K562 (cell line): Measurements from ENCODE around the gene CAPS. TPM values are rescaled to one million over a fixed set of nuclear protein-coding genes. Genes with fewer than 3 reads are reported as not detected.

Source experiments
- ATAC-seq: fragments of 200-7000 bp; cut with Tn5 transposase; 3 replicates; pipeline ENCODE4 v1.9.1; 2020; ENCODE audit warnings: moderate library complexity
- BruUV-seq: library from RNA; stranded (reverse); fragments of 400-500 nt; replicated peaks from 2 replicates; lab custom pipeline; 2021; lab: Mats Ljungman, UMichigan
- CTCF ChIA-PET: fragments of 300-600 bp; formaldehyde crosslinking; extraction: SDS; loops from one replicate; lab custom pipeline; 2021; ENCODE audit warnings: low intra/inter-chr PET ratio; lab: Yijun Ruan, JAX
- POLR2A ChIA-PET: fragments of 300-600, 350-650 bp; sonication (Branson Sonifier 250); formaldehyde crosslinking; extraction: SDS; loops from one replicate; lab custom pipeline; 2021; ENCODE audit warnings: antibody characterized with exemption, inconsistent platforms; lab: Yijun Ruan, JAX
- DNase-seq, 4 experiments: peaks; one replicate each; pipeline versions ENCODE4 v3.0.0 to v3.0.0-alpha.2; 2011 to 2018; ENCODE audit warnings: low spot score in 3 of 4, mixed read lengths in 3 of 4; ENCODE audit errors: extremely low read depth in 1 of 4
- FAIRE-seq: peaks from 2 replicates; lab custom pipeline; 2011; peaks lifted over from hg19 to GRCh38; lab: Jason Lieb, UNC
- H2AFZ ChIP-seq: 2 replicates; pipeline ENCODE4 v1.6.0; 2011; ENCODE audit warnings: low read depth, low read length, control low read depth, inconsistent platforms
- H3K27ac ChIP-seq: fragments of 200-600 bp; 3 replicates; pipeline ENCODE4 v1.8.0; 2011; ENCODE audit warnings: low read depth, mild to moderate bottlenecking, control low read depth, inconsistent platforms, low read length, moderate library complexity, mixed read lengths; ENCODE audit errors: extremely low read depth
- H3K27me3 ChIP-seq, 2 experiments: fragments of 300-600 bp in 1 of 2; 2 replicates in 1 of 2; 3 replicates in 1 of 2; pipeline versions ENCODE4 v1.6.0 to v1.8.0; 2011; ENCODE audit warnings: inconsistent platforms in 2 of 2, low read length in 2 of 2, mild to moderate bottlenecking in 1 of 2, mixed read lengths in 1 of 2, moderate library complexity in 1 of 2; ENCODE audit not compliant: control insufficient read depth in 2 of 2, insufficient read depth in 2 of 2
- H3K36me3 ChIP-seq: fragments of 300-600 bp; 3 replicates; pipeline ENCODE4 v1.8.0; 2011; ENCODE audit warnings: mild to moderate bottlenecking, low read length, inconsistent platforms; ENCODE audit not compliant: control insufficient read depth, insufficient read depth
- H3K4me1 ChIP-seq, 2 experiments: fragments of 200-600 bp in 1 of 2; replicated peaks in 1 of 2; 2 replicates in 1 of 2; 3 replicates in 1 of 2; pipeline versions ENCODE4 v1.5.1 to v1.8.0; 2011; ENCODE audit warnings: inconsistent platforms in 2 of 2, low read length in 2 of 2, mild to moderate bottlenecking in 1 of 2, mixed read lengths in 1 of 2, moderate library complexity in 1 of 2; ENCODE audit not compliant: control insufficient read depth in 2 of 2, insufficient read depth in 2 of 2
- H3K4me2 ChIP-seq: 2 replicates; pipeline ENCODE4 v1.6.1; 2011; ENCODE audit warnings: low read length, control low read depth, inconsistent platforms, mixed read lengths; ENCODE audit not compliant: insufficient read depth
- H3K4me3 ChIP-seq: fragments of 200-600 bp; sonication (generic), shearing (Covaris generic); 2 replicates; pipeline ENCODE4 v1.5.1; 2016; ENCODE audit warnings: control low read depth, inconsistent platforms
- H3K79me2 ChIP-seq: fragments of 200-600 bp; 3 replicates; pipeline ENCODE4 v1.8.0; 2011; ENCODE audit warnings: low read length, inconsistent platforms; ENCODE audit not compliant: control insufficient read depth, insufficient read depth
- H3K9ac ChIP-seq, 2 experiments: 2 replicates each; pipeline versions ENCODE4 v1.6.0 to v1.6.1; 2011; ENCODE audit warnings: low read depth in 2 of 2, low read length in 2 of 2, control low read depth in 1 of 2, inconsistent platforms in 1 of 2, mild to moderate bottlenecking in 1 of 2, mixed read lengths in 1 of 2; ENCODE audit not compliant: insufficient read depth in 1 of 2
- H3K9me1 ChIP-seq: one replicate; pipeline ENCODE4 v1.6.0; 2011; ENCODE audit warnings: inconsistent platforms, mild to moderate bottlenecking, low read length, moderate library complexity; ENCODE audit not compliant: control insufficient read depth, insufficient read depth
- H3K9me3 ChIP-seq: replicated peaks from 2 replicates; pipeline ENCODE4 v1.5.1; 2011; ENCODE audit warnings: low read depth, low read length, inconsistent platforms; ENCODE audit not compliant: control insufficient read depth, insufficient read depth
- H4K20me1 ChIP-seq: replicated peaks from 2 replicates; pipeline ENCODE4 v1.6.1; 2011; ENCODE audit warnings: low read length, inconsistent platforms, mixed read lengths; ENCODE audit not compliant: control insufficient read depth, insufficient read depth
- CXXC5 ChIP-seq: fragments of 250-450 bp; sonication (Bioruptor Pico); IDR thresholded peaks from 2 replicates; pipeline ENCODE4 v1.8.0; 2022; ENCODE audit warnings: inconsistent platforms, mild to moderate bottlenecking, moderate library complexity
- DACH1 ChIP-seq: fragments of 450-650 bp; IDR thresholded peaks from 2 replicates; pipeline ENCODE4 v1.6.1; 2018; ENCODE audit not compliant: partially characterized antibody
- DPF2 ChIP-seq: fragments of 450-650 bp; IDR thresholded peaks from 2 replicates; pipeline ENCODE4 v1.6.1; 2016
- FOXM1 ChIP-seq, 2 experiments: fragments of 450-650 bp in 1 of 2; sonication (generic) in 1 of 2; formaldehyde crosslinking in 1 of 2; IDR thresholded peaks; 2 replicates each; pipeline versions ENCODE4 v1.6.1 to v1.9.0; 2017 to 2022; ENCODE audit warnings: low read depth in 2 of 2, mild to moderate bottlenecking in 2 of 2, missing genetic modification reagents in 1 of 2, moderate library complexity in 1 of 2
- FOXP1 ChIP-seq: sonication (generic); formaldehyde crosslinking; IDR thresholded peaks from 2 replicates; pipeline ENCODE4 v1.8.0; 2022; ENCODE audit warnings: mild to moderate bottlenecking, missing genetic modification reagents
- HMG20B ChIP-seq: fragments of 250-450 bp; sonication (Bioruptor Pico); IDR thresholded peaks from 2 replicates; pipeline ENCODE4 v1.5.0; 2021; ENCODE audit warnings: mild to moderate bottlenecking
- KLF16 ChIP-seq: IDR thresholded peaks from 2 replicates; pipeline ENCODE4 v1.6.1; 2016; ENCODE audit warnings: antibody characterized with exemption
- MEF2A ChIP-seq: IDR thresholded peaks from 2 replicates; pipeline ENCODE4 v1.6.1; 2011; ENCODE audit warnings: low read depth, mild to moderate bottlenecking, low read length, moderate library complexity; ENCODE audit not compliant: control insufficient read depth
- MYC ChIP-seq, 2 experiments: fragments of 250-450 bp in 1 of 2; sonication (Bioruptor Pico) in 1 of 2; IDR thresholded peaks; 2 replicates each; pipeline versions ENCODE4 v1.5.1 to v1.6.1; 2012 to 2021; ENCODE audit warnings: low read depth in 2 of 2, borderline replicate concordance in 1 of 2, improper control_type of control experiment in 1 of 2, low read length in 1 of 2, mild to moderate bottlenecking in 1 of 2, moderate library complexity in 1 of 2
- PHF21A ChIP-seq: fragments of 450-650 bp; IDR thresholded peaks from 2 replicates; pipeline ENCODE4 v1.6.1; 2017; ENCODE audit warnings: low read depth, borderline replicate concordance
- PTTG1 ChIP-seq: fragments of 450-650 bp; IDR thresholded peaks from 2 replicates; pipeline ENCODE4 v1.6.1; 2016; ENCODE audit warnings: low read depth, mild to moderate bottlenecking, missing genetic modification characterization, missing compliant biosample characterization
- ZNF143 ChIP-seq: sonication (generic); formaldehyde crosslinking; IDR thresholded peaks from 2 replicates; pipeline ENCODE4 v1.9.0; 2022; ENCODE audit warnings: mild to moderate bottlenecking, missing genetic modification reagents
- ZNF239 ChIP-seq: fragments of 250-450 bp; sonication (Bioruptor Pico); IDR thresholded peaks from 2 replicates; pipeline ENCODE4 v1.4.0; 2020; ENCODE audit warnings: mild to moderate bottlenecking
- ZNF408 ChIP-seq: fragments of 250-450 bp; sonication (Bioruptor Pico); IDR thresholded peaks from 2 replicates; pipeline ENCODE4 v1.4.0; 2020; ENCODE audit warnings: low read depth, mild to moderate bottlenecking, moderate library complexity
- WGBS: fragments of 100-300 bp; shearing (Covaris generic); methylation state at CpG from one replicate; pipeline ENCODE4 v1.1.6; 2016; ENCODE audit warnings: low coverage, mixed read lengths; ENCODE audit not compliant: insufficient coverage; ENCODE audit errors: missing lambda C conversion rate; 5-methylcytosine and 5-hydroxymethylcytosine counted together
- in situ Hi-C: fragments of 300-500 bp; cut with MboI; formaldehyde crosslinking; loops from 4 replicates; pipeline ENCODE4 v1.15.0; 2018; ENCODE audit warnings: inconsistent platforms, mixed read lengths
- intact Hi-C: fragments of 100-400 bp; cut with micrococcal nuclease; formaldehyde crosslinking; loops from 2 replicates; pipeline ENCODE4 v1.14.2; 2022
- polyA plus RNA-seq, 8 experiments: library from polyadenylated mRNA; depleted of rRNA in 4 of 8; stranded (reverse) in 5 of 8; unstranded in 3 of 8; fragments of >200 nt; fragmentation: Nextera tagmentation in 2 of 8; fragmentation: Illumina TruSeq in 1 of 8; extraction: Ambion mirVana in 2 of 8; extraction: Trizol in 1 of 8; gene quantifications; 2 replicates each; pipeline versions ENCODE4 v1.2.1 to v1.2.3, GENCODE V29; 2011 to 2014; ENCODE audit warnings: inconsistent platforms in 1 of 8, missing spikeins in 1 of 8
- total RNA-seq, 7 experiments: library from RNA; depleted of rRNA in 6 of 7; stranded (reverse); fragments of >200 nt in 6 of 7; fragmentation: Illumina TruSeq in 2 of 7; extraction: Trizol in 2 of 7; gene quantifications; 2 replicates each; pipeline versions ENCODE4 v1.2.1 to v1.2.3, GENCODE V29; 2011 to 2021; ENCODE audit warnings: low replicate concordance in 1 of 7
- TF ChIP-seq, protein P1 (sequence below): fragments of 250-450 bp; sonication (Bioruptor Pico); IDR thresholded peaks from 2 replicates; pipeline ENCODE4 v1.4.0; 2020
- TF ChIP-seq, protein P2 (sequence below): IDR thresholded peaks from 2 replicates; pipeline ENCODE4 v1.6.1; 2014; ENCODE audit warnings: antibody characterized with exemption
- TF ChIP-seq, protein P3 (sequence below): sonication (generic); formaldehyde crosslinking; IDR thresholded peaks from 2 replicates; pipeline ENCODE4 v1.8.0; 2022; ENCODE audit warnings: mild to moderate bottlenecking, missing genetic modification reagents

Gene CAPS
- total and polyA plus RNA-seq, 9 of the 15 experiments (the other 6 are each of a cell fraction or from before 2014, with no cell fraction given) = 0.15 to 4.0 (median 0.91) TPM

- 76% methylated on average over 28 of the region's 29 CpGs for WGBS
- FAIRE-seq = no peak
- peaks cover 80% of the 10 kb centered on the region for H4K20me1 ChIP-seq
- peak overlapping the region in 1 of 2 experiments; percentile 72; a peak in 2 of 4 replicates for H3K9ac ChIP-seq
- peaks cover 2 to 29% of the 10 kb centered on the region in 2 experiments; a peak in 4 of 5 replicates for H3K4me1 ChIP-seq
- peak overlapping the region; percentile 13; the same call in 1 of the 3 replicates for H3K27ac ChIP-seq
- no peak overlapping the region for H2AFZ ChIP-seq
- ChIA-PET CTCF (no interaction called here), POLR2A (interaction anchor here (0.5 to 0.7 kb wide), 4 partner anchors 16 to 171 kb away, joined by 3 read pairs; partner anchors contain the start of genes DUS3L and RANBP3)
- H3K27me3 ChIP-seq = no peaks in the 10 kb centered on the region
- TF ChIP-seq MYC (IDR thresholded peaks at IDR 0.05; ENCODE audit: low read depth, low read length) (no peak), MYC (CRISPR knock-in tag; IDR thresholded peaks at IDR 0.05; ENCODE audit: borderline replicate concordance, low read depth) (no peak), ZNF408 (CRISPR knock-in tag) (no peak), FOXM1 (IDR thresholded peaks at IDR 0.05; ENCODE audit: low read depth) (no peak), FOXM1 (CRISPR knock-in tag; IDR thresholded peaks at IDR 0.05; ENCODE audit: low read depth) (no peak), FOXP1 (CRISPR knock-in tag) (no peak), ZNF143 (no peak), PTTG1 (no peak), PHF21A (no peak), MEF2A (no peak), ZNF239 (no peak), DPF2 (no peak), CXXC5 (CRISPR knock-in tag) (no peak), DACH1 (no peak), KLF16 (no peak), HMG20B (CRISPR knock-in tag) (no peak)
- TF ChIP-seq, protein P1, sequence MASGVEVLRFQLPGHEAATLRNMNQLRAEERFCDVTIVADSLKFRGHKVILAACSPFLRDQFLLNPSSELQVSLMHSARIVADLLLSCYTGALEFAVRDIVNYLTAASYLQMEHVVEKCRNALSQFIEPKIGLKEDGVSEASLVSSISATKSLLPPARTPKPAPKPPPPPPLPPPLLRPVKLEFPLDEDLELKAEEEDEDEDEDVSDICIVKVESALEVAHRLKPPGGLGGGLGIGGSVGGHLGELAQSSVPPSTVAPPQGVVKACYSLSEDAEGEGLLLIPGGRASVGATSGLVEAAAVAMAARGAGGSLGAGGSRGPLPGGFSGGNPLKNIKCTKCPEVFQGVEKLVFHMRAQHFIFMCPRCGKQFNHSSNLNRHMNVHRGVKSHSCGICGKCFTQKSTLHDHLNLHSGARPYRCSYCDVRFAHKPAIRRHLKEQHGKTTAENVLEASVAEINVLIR (CRISPR knock-in tag) = no peak
- TF ChIP-seq, protein P2, sequence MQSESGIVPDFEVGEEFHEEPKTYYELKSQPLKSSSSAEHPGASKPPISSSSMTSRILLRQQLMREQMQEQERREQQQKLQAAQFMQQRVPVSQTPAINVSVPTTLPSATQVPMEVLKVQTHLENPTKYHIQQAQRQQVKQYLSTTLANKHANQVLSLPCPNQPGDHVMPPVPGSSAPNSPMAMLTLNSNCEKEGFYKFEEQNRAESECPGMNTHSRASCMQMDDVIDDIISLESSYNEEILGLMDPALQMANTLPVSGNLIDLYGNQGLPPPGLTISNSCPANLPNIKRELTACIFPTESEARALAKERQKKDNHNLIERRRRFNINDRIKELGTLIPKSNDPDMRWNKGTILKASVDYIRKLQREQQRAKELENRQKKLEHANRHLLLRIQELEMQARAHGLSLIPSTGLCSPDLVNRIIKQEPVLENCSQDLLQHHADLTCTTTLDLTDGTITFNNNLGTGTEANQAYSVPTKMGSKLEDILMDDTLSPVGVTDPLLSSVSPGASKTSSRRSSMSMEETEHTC = no peak
- TF ChIP-seq, protein P3, sequence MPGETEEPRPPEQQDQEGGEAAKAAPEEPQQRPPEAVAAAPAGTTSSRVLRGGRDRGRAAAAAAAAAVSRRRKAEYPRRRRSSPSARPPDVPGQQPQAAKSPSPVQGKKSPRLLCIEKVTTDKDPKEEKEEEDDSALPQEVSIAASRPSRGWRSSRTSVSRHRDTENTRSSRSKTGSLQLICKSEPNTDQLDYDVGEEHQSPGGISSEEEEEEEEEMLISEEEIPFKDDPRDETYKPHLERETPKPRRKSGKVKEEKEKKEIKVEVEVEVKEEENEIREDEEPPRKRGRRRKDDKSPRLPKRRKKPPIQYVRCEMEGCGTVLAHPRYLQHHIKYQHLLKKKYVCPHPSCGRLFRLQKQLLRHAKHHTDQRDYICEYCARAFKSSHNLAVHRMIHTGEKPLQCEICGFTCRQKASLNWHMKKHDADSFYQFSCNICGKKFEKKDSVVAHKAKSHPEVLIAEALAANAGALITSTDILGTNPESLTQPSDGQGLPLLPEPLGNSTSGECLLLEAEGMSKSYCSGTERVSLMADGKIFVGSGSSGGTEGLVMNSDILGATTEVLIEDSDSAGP (CRISPR knock-in tag) = no peak
- peaks cover 95% of the 10 kb centered on the region for H3K79me2 ChIP-seq
- H3K4me3 ChIP-seq = no peak overlapping the region
- H3K4me2 ChIP-seq = no peak overlapping the region
- peaks cover 10% of the 10 kb centered on the region for H3K9me1 ChIP-seq
- no peaks in the 10 kb centered on the region for H3K9me3 ChIP-seq
- in situ Hi-C loops = no loop called here
- BruUV-seq = no TSS peak
- peaks cover 44% of the 10 kb centered on the region; the same call in 2 of the 3 replicates for H3K36me3 ChIP-seq
- ATAC-seq = no peak
- intact Hi-C loops = no loop called here
- DNase-seq = no peak
Observed at GRCh38 chr19:5961969-5962945, 48.2 kb downstream of the CAPS start.
